H9 (cell line): ENCODE measurements around the gene ADRM1. TPM values are rescaled to one million over a fixed set of nuclear protein-coding genes. Genes with fewer than 3 reads are reported as not detected.

ENCODE experiments used
- DNase-seq: peaks from one replicate; pipeline ENCODE4 v3.0.0-alpha.2; 2017
- H2AFZ ChIP-seq: one replicate; pipeline ENCODE4 v1.6.1; 2013; ENCODE audit warnings: mild to moderate bottlenecking, low read length, control low read depth, moderate library complexity
- H2AK5ac ChIP-seq: 2 replicates; pipeline ENCODE4 v1.6.1; 2013; ENCODE audit warnings: low read length, control low read depth, mixed read lengths; ENCODE audit not compliant: insufficient read length
- H2BK120ac ChIP-seq: one replicate; pipeline ENCODE4 v1.6.1; 2013; ENCODE audit warnings: low read depth, mild to moderate bottlenecking, low read length, control low read depth, inconsistent platforms; ENCODE audit not compliant: poor library complexity, severe bottlenecking
- H2BK12ac ChIP-seq: 2 replicates; pipeline ENCODE4 v1.6.1; 2013; ENCODE audit warnings: low read length, control low read depth, mixed read lengths, low read depth; ENCODE audit not compliant: insufficient read length
- H2BK15ac ChIP-seq: 2 replicates; pipeline ENCODE4 v1.6.1; 2013; ENCODE audit warnings: low read depth, low read length, control low read depth
- H2BK20ac ChIP-seq: one replicate; pipeline ENCODE4 v1.6.1; 2013; ENCODE audit warnings: low read depth, mild to moderate bottlenecking, low read length, control low read depth, inconsistent platforms; ENCODE audit not compliant: poor library complexity, severe bottlenecking
- H2BK5ac ChIP-seq: 2 replicates; pipeline ENCODE4 v1.6.1; 2013; ENCODE audit warnings: low read length, control low read depth, mixed read lengths; ENCODE audit not compliant: insufficient read length
- H3K14ac ChIP-seq: 2 replicates; pipeline ENCODE4 v1.6.1; 2013; ENCODE audit warnings: low read length, control low read depth; ENCODE audit not compliant: insufficient read depth
- H3K18ac ChIP-seq: 2 replicates; pipeline ENCODE4 v1.6.1; 2013; ENCODE audit warnings: low read depth, mild to moderate bottlenecking, mixed read lengths, low read length, control low read depth; ENCODE audit not compliant: insufficient read length
- H3K23ac ChIP-seq: 2 replicates; pipeline ENCODE4 v1.6.1; 2013; ENCODE audit warnings: low read length, control low read depth, mixed read lengths, low read depth; ENCODE audit not compliant: insufficient read length
- H3K23me2 ChIP-seq: 2 replicates; pipeline ENCODE4 v1.6.1; 2013; ENCODE audit warnings: low read depth, mild to moderate bottlenecking, mixed read lengths, low read length, control low read depth; ENCODE audit not compliant: insufficient read length, poor library complexity, severe bottlenecking
- H3K27ac ChIP-seq: 2 replicates; pipeline ENCODE4 v1.5.1; 2013; ENCODE audit warnings: low read length, control low read depth, mixed read lengths, low read depth; ENCODE audit not compliant: insufficient read length
- H3K27me3 ChIP-seq: 2 replicates; pipeline ENCODE4 v1.6.1; 2013; ENCODE audit warnings: low read length, control low read depth, inconsistent platforms; ENCODE audit not compliant: insufficient read depth
- H3K4ac ChIP-seq: 2 replicates; pipeline ENCODE4 v1.6.1; 2013; ENCODE audit warnings: low read depth, mild to moderate bottlenecking, control low read depth, inconsistent platforms, low read length, moderate library complexity
- H3K4me1 ChIP-seq: 2 replicates; pipeline ENCODE4 v1.6.1; 2013; ENCODE audit warnings: low read length, control low read depth, inconsistent platforms; ENCODE audit not compliant: insufficient read depth
- H3K4me2 ChIP-seq: 2 replicates; pipeline ENCODE4 v1.6.1; 2013; ENCODE audit warnings: low read length, control low read depth, mixed read lengths; ENCODE audit not compliant: insufficient read length, insufficient read depth
- H3K56ac ChIP-seq: 2 replicates; pipeline ENCODE4 v1.6.1; 2013; ENCODE audit warnings: low read depth, mild to moderate bottlenecking, mixed read lengths, low read length, control low read depth; ENCODE audit not compliant: insufficient read length
- H3K79me1 ChIP-seq: 2 replicates; pipeline ENCODE4 v1.6.1; 2013; ENCODE audit warnings: low read depth, mild to moderate bottlenecking, moderate library complexity, low read length, control low read depth, inconsistent platforms; ENCODE audit not compliant: insufficient read depth, poor library complexity, severe bottlenecking
- H3K79me2 ChIP-seq: 2 replicates; pipeline ENCODE4 v1.6.1; 2013; ENCODE audit warnings: low read length, control low read depth, inconsistent platforms; ENCODE audit not compliant: insufficient read depth
- H3K9ac ChIP-seq: 2 replicates; pipeline ENCODE4 v1.6.1; 2013; ENCODE audit warnings: low read length, control low read depth, mixed read lengths; ENCODE audit not compliant: insufficient read length; ENCODE audit errors: extremely low read depth
- H3K9me3 ChIP-seq: one replicate; pipeline ENCODE4 v1.6.1; 2013; ENCODE audit warnings: low read depth, low read length, inconsistent platforms; ENCODE audit not compliant: control insufficient read depth
- H3T11ph ChIP-seq: one replicate; pipeline ENCODE4 v1.6.1; 2013; ENCODE audit warnings: mild to moderate bottlenecking, low read length, control low read depth, inconsistent platforms
- H4K20me1 ChIP-seq: one replicate; pipeline ENCODE4 v1.6.1; 2013; ENCODE audit not compliant: control insufficient read depth, insufficient read length, insufficient read depth
- H4K5ac ChIP-seq: 2 replicates; pipeline ENCODE4 v1.6.1; 2013; ENCODE audit warnings: low read depth, mild to moderate bottlenecking, mixed read lengths, low read length, control low read depth; ENCODE audit not compliant: insufficient read length
- H4K8ac ChIP-seq: replicated peaks from 2 replicates; pipeline ENCODE4 v1.6.1; 2013; ENCODE audit warnings: low read length, control low read depth, mixed read lengths, low read depth; ENCODE audit not compliant: insufficient read length
- H4K91ac ChIP-seq: 2 replicates; pipeline ENCODE4 v1.6.1; 2013; ENCODE audit warnings: low read depth, mild to moderate bottlenecking, moderate library complexity, mixed read lengths, low read length, control low read depth; ENCODE audit not compliant: insufficient read length
- H3K27ac Mint-ChIP-seq, 3 experiments: 2 replicates in 2 of 3; 3 replicates in 1 of 3; pipeline ENCODE4 v1.8.0; 2020 to 2021; ENCODE audit warnings: mixed read lengths in 3 of 3, mild to moderate bottlenecking in 1 of 3, moderate library complexity in 1 of 3
- H3K27me3 Mint-ChIP-seq: 2 replicates; pipeline ENCODE4 v1.8.0; 2021; ENCODE audit warnings: low read depth, mild to moderate bottlenecking, moderate library complexity, mixed read lengths
- H3K36me3 Mint-ChIP-seq, 3 experiments: 2 replicates in 2 of 3; 3 replicates in 1 of 3; pipeline ENCODE4 v1.8.0; 2020 to 2021; ENCODE audit warnings: low read depth in 3 of 3, mixed read lengths in 3 of 3; ENCODE audit not compliant: insufficient read depth in 1 of 3
- H3K4me1 Mint-ChIP-seq, 2 experiments: 2 replicates each; pipeline ENCODE4 v1.8.0; 2020; ENCODE audit warnings: mixed read lengths in 2 of 2
- H3K4me3 Mint-ChIP-seq, 2 experiments: 2 replicates in 1 of 2; 3 replicates in 1 of 2; pipeline ENCODE4 v1.8.0; 2020 to 2021; ENCODE audit warnings: mild to moderate bottlenecking in 2 of 2, mixed read lengths in 2 of 2, moderate library complexity in 1 of 2
- H3K9me3 Mint-ChIP-seq, 2 experiments: 2 replicates in 1 of 2; 3 replicates in 1 of 2; pipeline ENCODE4 v1.8.0; 2020; ENCODE audit warnings: mild to moderate bottlenecking in 2 of 2, mixed read lengths in 2 of 2, moderate library complexity in 1 of 2
- WGBS: extraction: QIAGEN DNeasy Blood & Tissue Kit; methylation state at CpG from one replicate; pipeline ENCODE4 v1.1.7; 2013; ENCODE audit warnings: missing lambda C conversion rate, low lambda C conversion rate, mixed read lengths; ENCODE audit not compliant: insufficient read length; ENCODE audit errors: extremely low coverage; 5-methylcytosine and 5-hydroxymethylcytosine counted together
- total RNA-seq: library from RNA; stranded (reverse); gene quantifications from 2 replicates; pipeline ENCODE4 v1.2.1, GENCODE V29; 2021
- TF ChIP-seq, protein P1 (sequence below): fragments of 200-600 bp; sonication (generic); conservative IDR thresholded peaks from 3 replicates; pipeline ENCODE4 v1.8.0; 2021; ENCODE audit warnings: antibody characterized with exemption, mild to moderate bottlenecking

ADRM1 gene
- total RNA-seq, 1 experiment from 2014 or later: 153 TPM

DNA sequence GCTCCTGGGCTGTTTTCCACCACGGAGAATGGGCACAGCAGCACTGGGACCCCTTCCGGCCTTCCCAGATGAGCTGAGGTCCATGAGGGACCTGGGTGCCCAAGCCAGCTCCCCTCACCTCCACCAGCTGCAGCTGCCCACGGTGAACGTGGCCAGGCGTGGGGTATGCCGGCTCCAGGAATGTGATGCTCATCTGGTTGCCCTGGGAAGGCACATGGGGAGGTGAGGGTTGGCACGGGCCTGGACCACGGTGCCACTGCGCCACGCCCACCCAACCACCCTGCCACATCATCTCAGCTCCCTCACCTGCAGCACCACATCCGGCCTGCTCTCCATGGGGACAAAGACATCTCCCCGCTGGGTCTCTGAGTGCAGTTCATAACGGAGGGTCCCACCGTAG, 23.8 kb downstream of the ADRM1 start:
- Histone ChIP-seq H2BK120ac (no peak overlapping the region), H3T11ph (no peak overlapping the region), H3K79me2 (no peaks in the 10 kb centered on the region), H2BK20ac (no peak overlapping the region), H2AK5ac (no peak overlapping the region), H3K23ac (no peak overlapping the region), H4K20me1 (no peaks in the 10 kb centered on the region), H3K14ac (no peak overlapping the region), H3K4ac (no peak overlapping the region), H4K5ac (no peak overlapping the region), H3K4me2 (no peak overlapping the region), H3K56ac (no peak overlapping the region), H4K91ac (no peak overlapping the region), H3K23me2 (no peaks in the 10 kb centered on the region), H2BK15ac (no peak overlapping the region), H3K27me3 (no peaks in the 10 kb centered on the region), H3K27ac (no peak overlapping the region), H2AFZ (no peak overlapping the region), H2BK5ac (no peak overlapping the region), H3K4me1 (no peaks in the 10 kb centered on the region), H3K9ac (no peak overlapping the region), H3K79me1 (no peaks in the 10 kb centered on the region), H4K8ac (no peak overlapping the region), H3K9me3 (no peaks in the 10 kb centered on the region), H2BK12ac (no peak overlapping the region), H3K18ac (no peak overlapping the region)
- Mint-ChIP-seq H3K9me3 (no peaks in the 10 kb centered on the region; a peak in 3 of 5 replicates), H3K36me3 (peaks cover 24 to 78% (median 69%) of the 10 kb centered on the region in 3 experiments; a peak in 6 of 7 replicates), H3K27ac (no peak overlapping the region), H3K4me1 (peaks cover 2 to 3% of the 10 kb centered on the region in 2 experiments; a peak in 2 of 4 replicates), H3K27me3 (no peaks in the 10 kb centered on the region; the same call in none of the 2 replicates), H3K4me3 (no peak overlapping the region)
- TF ChIP-seq, protein P1, sequence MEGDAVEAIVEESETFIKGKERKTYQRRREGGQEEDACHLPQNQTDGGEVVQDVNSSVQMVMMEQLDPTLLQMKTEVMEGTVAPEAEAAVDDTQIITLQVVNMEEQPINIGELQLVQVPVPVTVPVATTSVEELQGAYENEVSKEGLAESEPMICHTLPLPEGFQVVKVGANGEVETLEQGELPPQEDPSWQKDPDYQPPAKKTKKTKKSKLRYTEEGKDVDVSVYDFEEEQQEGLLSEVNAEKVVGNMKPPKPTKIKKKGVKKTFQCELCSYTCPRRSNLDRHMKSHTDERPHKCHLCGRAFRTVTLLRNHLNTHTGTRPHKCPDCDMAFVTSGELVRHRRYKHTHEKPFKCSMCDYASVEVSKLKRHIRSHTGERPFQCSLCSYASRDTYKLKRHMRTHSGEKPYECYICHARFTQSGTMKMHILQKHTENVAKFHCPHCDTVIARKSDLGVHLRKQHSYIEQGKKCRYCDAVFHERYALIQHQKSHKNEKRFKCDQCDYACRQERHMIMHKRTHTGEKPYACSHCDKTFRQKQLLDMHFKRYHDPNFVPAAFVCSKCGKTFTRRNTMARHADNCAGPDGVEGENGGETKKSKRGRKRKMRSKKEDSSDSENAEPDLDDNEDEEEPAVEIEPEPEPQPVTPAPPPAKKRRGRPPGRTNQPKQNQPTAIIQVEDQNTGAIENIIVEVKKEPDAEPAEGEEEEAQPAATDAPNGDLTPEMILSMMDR: no peak
- DNase-seq: no peak
- no CpG with 5 or more reads among the region's 14 CpGs for WGBS
